Caki2 (cell line): Measurements from ENCODE around the gene GUCD1. TPM values are rescaled to one million over a fixed set of nuclear protein-coding genes. Genes with fewer than 3 reads are reported as not detected.
A peak's percentile ranks its signal among the peaks of the same experiment; 100 is the strongest.
"Not testable (repeated sequence)": the region's sequence is repeated elsewhere in the genome, so short reads cannot be mapped to it uniquely, and the experiment has no call there.

ENCODE experiments used
- DNase-seq: peaks from one replicate; pipeline ENCODE4 v3.0.0-alpha.2; 2015; ENCODE audit warnings: low read depth
- in situ Hi-C: cut with HindIII; loops from 2 replicates; pipeline ENCODE4 v1.10.0; 2016; ENCODE audit warnings: low sequenced_read_pairs, low pct_unique_long_range_greater_than_20kb, mixed read lengths
- total RNA-seq: library from RNA; depleted of rRNA; stranded (reverse); fragments of >200 nt; shearing (Covaris generic); gene quantifications from 2 replicates; pipeline ENCODE4 v1.2.3, GENCODE V29; 2014; ENCODE audit warnings: low replicate concordance

GUCD1 gene
- total RNA-seq, 1 experiment from 2014 or later: 238 TPM

- in situ Hi-C loops: no loop called here
- DNase-seq: no peak
Observed at GRCh38 chr22:24578355-24579257, 23.7 kb upstream of the GUCD1 start.

GRCh38 chr22:24576778-24577177 lies 21.8 kb upstream of the GUCD1 start:
- in situ Hi-C loops: no loop called here
- DNase-seq: no peak

GRCh38 chr22:24571266-24571665 lies 16.3 kb upstream of the GUCD1 start:
- in situ Hi-C loops: no loop called here
- DNase-seq: no peak

- in situ Hi-C loops: no loop called here
- DNase-seq: no peak
Observed at GRCh38 chr22:24567668-24568067, 12.7 kb upstream of the GUCD1 start.

- in situ Hi-C loops: no loop called here
- no peak for DNase-seq
Observed at GRCh38 chr22:24566899-24567511, 12.1 kb upstream of the GUCD1 start.

- no peak for DNase-seq
- in situ Hi-C loops: no loop called here
Observed at GRCh38 chr22:24565077-24565476, 10.1 kb upstream of the GUCD1 start.

- DNase-seq: no peak
- in situ Hi-C loops: no loop called here
Observed at GRCh38 chr22:24564376-24565058, 9.6 kb upstream of the GUCD1 start.

- in situ Hi-C loops: no loop called here
- no peak for DNase-seq
Observed at GRCh38 chr22:24563246-24563645, 8.3 kb upstream of the GUCD1 start.

GRCh38 chr22:24559471-24559870 lies 4.5 kb upstream of the GUCD1 start:
- DNase-seq: no peak
- in situ Hi-C loops: no loop called here

- peak; percentile 98 for DNase-seq
- in situ Hi-C loops: no loop called here
Observed at GRCh38 chr22:24555165-24556039, 464 bp upstream of the GUCD1 start, which contains the start of gene SNRPD3. Gene SNRPD3, plus strand, starts transcription at chr22:24555999. Its CDS starts 1,676 bp downstream, at chr22:24557675.

GRCh38 chr22:24553597-24554312 lies 1.2 kb downstream of the GUCD1 start:
- DNase-seq: peak; percentile 59
- in situ Hi-C loops: no loop called here

GRCh38 chr22:24552503-24553286 lies 2.2 kb downstream of the GUCD1 start:
- DNase-seq, in situ Hi-C loops: not testable (repeated sequence)

GRCh38 chr22:24550902-24551435 lies 4.0 kb downstream of the GUCD1 start:
- in situ Hi-C loops: no loop called here
- DNase-seq: no peak

- in situ Hi-C loops: no loop called here
- DNase-seq: peak; percentile 90
Observed at GRCh38 chr22:24550028-24550901, 4.7 kb downstream of the GUCD1 start.

GRCh38 chr22:24548812-24549211 lies 6.1 kb downstream of the GUCD1 start:
- DNase-seq: no peak
- in situ Hi-C loops: no loop called here
